Rectal smooth muscle tissue (tissue), 1 donor: ENCODE results near the gene MYO18B.

Source experiments
- H3K27ac ChIP-seq: one replicate; pipeline ENCODE4 v1.7.0; 2013; ENCODE audit warnings: low read depth, low read length, inconsistent platforms
- H3K27me3 ChIP-seq: one replicate; pipeline ENCODE4 v1.7.0; 2013; ENCODE audit warnings: low read length; ENCODE audit not compliant: control insufficient read depth, insufficient read depth
- H3K36me3 ChIP-seq: one replicate; pipeline ENCODE4 v1.7.0; 2013; ENCODE audit warnings: low read length; ENCODE audit not compliant: control insufficient read depth, insufficient read depth
- H3K4me1 ChIP-seq: one replicate; pipeline ENCODE4 v1.7.0; 2013; ENCODE audit warnings: low read length; ENCODE audit not compliant: control insufficient read depth, insufficient read depth
- H3K4me3 ChIP-seq: one replicate; pipeline ENCODE4 v1.7.0; 2013; ENCODE audit warnings: low read length
- H3K9ac ChIP-seq: one replicate; pipeline ENCODE4 v1.7.0; 2013; ENCODE audit warnings: low read length

Gene MYO18B

DNA sequence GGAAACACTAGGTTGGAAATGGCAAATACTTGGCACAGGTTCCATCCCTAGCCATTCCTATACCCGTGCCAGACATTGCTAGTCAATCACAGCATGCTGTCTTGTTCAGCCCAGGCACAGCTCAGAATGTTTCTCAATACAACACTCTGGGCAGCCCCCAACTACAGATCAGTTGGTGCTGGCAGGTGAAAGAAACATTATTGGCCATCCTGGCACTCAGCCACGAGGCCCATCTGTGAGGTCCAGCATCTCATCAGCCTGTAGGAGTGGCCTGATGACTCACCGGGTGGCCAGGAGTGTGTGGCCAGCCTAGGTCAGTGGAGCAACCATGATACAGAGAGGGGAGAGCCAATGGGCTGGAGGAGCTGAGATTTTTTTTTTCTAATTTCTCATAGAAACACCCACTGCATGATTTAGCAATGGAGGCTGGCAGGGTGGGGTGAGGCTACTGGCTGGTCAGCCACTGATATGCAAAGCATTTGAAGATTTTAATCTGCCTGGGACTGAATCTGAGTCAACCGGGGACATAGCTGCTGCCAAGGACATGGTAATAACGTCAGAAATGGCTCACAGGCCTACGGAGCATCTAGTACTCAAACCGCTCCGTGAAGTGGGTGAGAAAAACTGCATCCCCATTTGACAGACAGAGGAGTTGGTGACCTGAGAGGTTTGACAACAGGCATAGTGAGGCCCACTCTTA lies 5.4 kb downstream of the MYO18B start:
- H3K4me3 ChIP-seq = no peak overlapping the region

GRCh38 chr22:25748140-25748539 lies 6.2 kb downstream of the MYO18B start:
- no peak overlapping the region for H3K9ac ChIP-seq
- no peaks in the 10 kb centered on the region for H3K27me3 ChIP-seq
- no peak overlapping the region for H3K27ac ChIP-seq
- H3K4me3 ChIP-seq = no peak overlapping the region
- no peaks in the 10 kb centered on the region for H3K36me3 ChIP-seq
- H3K4me1 ChIP-seq = no peaks in the 10 kb centered on the region

More for the DNA sequence above, 5.4 kb downstream of the MYO18B start:
- no peak overlapping the region for H3K27ac ChIP-seq
- no peaks in the 10 kb centered on the region for H3K36me3 ChIP-seq
- H3K4me1 ChIP-seq = no peaks in the 10 kb centered on the region
- H3K9ac ChIP-seq = no peak overlapping the region
- no peaks in the 10 kb centered on the region for H3K27me3 ChIP-seq

DNA sequence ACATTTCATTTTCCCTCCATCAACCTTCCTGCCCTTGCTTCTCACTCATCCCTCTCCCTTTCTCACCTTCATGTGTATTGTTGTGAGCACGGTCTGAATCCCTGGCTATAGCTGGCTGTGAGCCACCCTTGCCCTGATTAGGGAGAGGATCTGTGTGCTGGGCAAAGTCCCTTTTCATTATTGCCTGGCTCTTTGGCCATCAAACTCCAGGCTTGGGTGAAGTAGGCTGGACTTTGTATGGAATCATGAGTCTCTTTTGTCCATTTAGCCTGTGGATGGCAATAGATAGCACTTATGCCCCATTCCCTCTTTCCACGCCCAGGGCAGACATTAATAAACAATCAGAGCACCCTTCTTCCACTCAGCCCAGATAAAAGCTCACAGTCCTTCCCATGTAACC lies 6.7 kb downstream of the MYO18B start:
- Histone ChIP-seq H3K9ac (no peak overlapping the region), H3K4me3 (no peak overlapping the region), H3K36me3 (no peaks in the 10 kb centered on the region), H3K27ac (no peak overlapping the region), H3K27me3 (no peaks in the 10 kb centered on the region), H3K4me1 (no peaks in the 10 kb centered on the region)

- Histone ChIP-seq H3K4me1 (no peaks in the 10 kb centered on the region), H3K27me3 (no peaks in the 10 kb centered on the region), H3K4me3 (no peak overlapping the region), H3K36me3 (no peaks in the 10 kb centered on the region), H3K9ac (no peak overlapping the region), H3K27ac (no peak overlapping the region)
Observed at GRCh38 chr22:25749420-25750169, 7.6 kb downstream of the MYO18B start.

GRCh38 chr22:25750569-25751173 lies 8.7 kb downstream of the MYO18B start:
- no peak overlapping the region for H3K27ac ChIP-seq
- H3K36me3 ChIP-seq = no peaks in the 10 kb centered on the region
- H3K4me1 ChIP-seq = no peaks in the 10 kb centered on the region
- no peak overlapping the region for H3K9ac ChIP-seq
- H3K4me3 ChIP-seq = no peak overlapping the region
- no peaks in the 10 kb centered on the region for H3K27me3 ChIP-seq

- Histone ChIP-seq H3K4me3 (no peak overlapping the region), H3K9ac (no peak overlapping the region), H3K4me1 (no peaks in the 10 kb centered on the region), H3K27ac (no peak overlapping the region), H3K36me3 (no peaks in the 10 kb centered on the region), H3K27me3 (no peaks in the 10 kb centered on the region)
Observed at GRCh38 chr22:25751174-25751581, 9.2 kb downstream of the MYO18B start.

- Histone ChIP-seq H3K4me3 (no peak overlapping the region), H3K27ac (no peak overlapping the region), H3K27me3 (no peaks in the 10 kb centered on the region), H3K36me3 (no peaks in the 10 kb centered on the region), H3K4me1 (no peaks in the 10 kb centered on the region), H3K9ac (no peak overlapping the region)
Observed at GRCh38 chr22:25752615-25753214, 10.7 kb downstream of the MYO18B start.

- Histone ChIP-seq H3K36me3 (no peaks in the 10 kb centered on the region), H3K27ac (no peak overlapping the region), H3K4me3 (no peak overlapping the region), H3K4me1 (no peaks in the 10 kb centered on the region), H3K9ac (no peak overlapping the region), H3K27me3 (no peaks in the 10 kb centered on the region)
Observed at GRCh38 chr22:25753252-25753651, 11.3 kb downstream of the MYO18B start.

- H3K4me3 ChIP-seq = no peak overlapping the region
- H3K27me3 ChIP-seq = no peaks in the 10 kb centered on the region
- no peaks in the 10 kb centered on the region for H3K36me3 ChIP-seq
- peak overlapping the region; percentile 67 for H3K27ac ChIP-seq
- no peak overlapping the region for H3K9ac ChIP-seq
- H3K4me1 ChIP-seq = no peaks in the 10 kb centered on the region
Observed at GRCh38 chr22:25754527-25755202, 12.7 kb downstream of the MYO18B start.

- Histone ChIP-seq H3K36me3 (no peaks in the 10 kb centered on the region), H3K4me1 (no peaks in the 10 kb centered on the region), H3K27ac (no peak overlapping the region)
Observed at GRCh38 chr22:25757686-25758085, 15.7 kb downstream of the MYO18B start.

GRCh38 chr22:25758316-25758715 lies 16.3 kb downstream of the MYO18B start:
- Histone ChIP-seq H3K9ac (no peak overlapping the region), H3K4me1 (no peaks in the 10 kb centered on the region), H3K27me3 (no peaks in the 10 kb centered on the region), H3K27ac (no peak overlapping the region), H3K4me3 (no peak overlapping the region), H3K36me3 (no peaks in the 10 kb centered on the region)

More at GRCh38 chr22:25757686-25758085, 15.7 kb downstream of the MYO18B start:
- no peaks in the 10 kb centered on the region for H3K27me3 ChIP-seq
- H3K4me3 ChIP-seq = no peak overlapping the region
- H3K9ac ChIP-seq = no peak overlapping the region

GRCh38 chr22:25759825-25760231 lies 17.8 kb downstream of the MYO18B start:
- Histone ChIP-seq H3K36me3 (no peaks in the 10 kb centered on the region), H3K4me3 (no peak overlapping the region), H3K27ac (no peak overlapping the region), H3K9ac (no peak overlapping the region), H3K27me3 (no peaks in the 10 kb centered on the region), H3K4me1 (no peaks in the 10 kb centered on the region)
